ENCODE measurements around the gene NFYA. TPM values are rescaled to one million over a fixed set of nuclear protein-coding genes. Genes with fewer than 3 reads are reported as not detected.

The NFYA gene
- total RNA-seq, 1 experiment from 2014 or later, result 28.7 TPM

DNA sequence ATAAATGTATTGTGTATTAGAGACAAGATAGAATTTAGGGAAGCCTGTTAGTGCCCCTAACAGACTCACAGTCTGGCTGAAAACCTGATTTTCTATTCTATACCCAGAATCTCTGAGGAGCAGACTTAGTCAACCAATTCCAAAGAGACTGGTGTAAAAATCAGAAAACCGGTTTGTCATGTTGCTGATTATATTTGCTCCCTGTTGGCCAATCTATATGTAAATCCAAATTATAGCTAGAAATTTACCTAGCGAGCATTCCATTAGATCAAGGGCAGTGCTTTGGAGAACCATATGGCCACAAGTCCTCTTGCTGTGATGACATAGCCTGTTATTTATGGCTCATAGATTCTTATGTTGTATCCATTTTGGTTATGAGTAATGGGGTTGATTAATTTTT lies 4.8 kb downstream of the NFYA start:
- ChIA-PET RAD21 (ENCODE audit: low non-redundant PET in 1 of 2, low total read pairs in 2 of 2, uncharacterized antibody in 2 of 2, unreplicated experiment in 2 of 2) (no interaction called here), CTCF (no interaction called here), POLR2A (no interaction called here)
- no peak overlapping the region for H3K4me3 ChIP-seq (replicated peaks in 1 of 2; ENCODE audit: low read depth in 1 of 2, low read length in 2 of 2)
- no TSS peak for BruUV-seq (replicated peaks)
- no peak for DNase-seq (ENCODE audit: low read depth, low spot score)
- TF ChIP-seq ZFX (IDR thresholded peaks at IDR 0.05), result no peak
- TF ChIP-seq ELF1 (IDR thresholded peaks at IDR 0.05; ENCODE audit: borderline replicate concordance, low read depth), result no peak
- TF ChIP-seq, protein P1, sequence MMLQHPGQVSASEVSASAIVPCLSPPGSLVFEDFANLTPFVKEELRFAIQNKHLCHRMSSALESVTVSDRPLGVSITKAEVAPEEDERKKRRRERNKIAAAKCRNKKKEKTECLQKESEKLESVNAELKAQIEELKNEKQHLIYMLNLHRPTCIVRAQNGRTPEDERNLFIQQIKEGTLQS (IDR thresholded peaks at IDR 0.05), result no peak
- TF ChIP-seq, protein P2, sequence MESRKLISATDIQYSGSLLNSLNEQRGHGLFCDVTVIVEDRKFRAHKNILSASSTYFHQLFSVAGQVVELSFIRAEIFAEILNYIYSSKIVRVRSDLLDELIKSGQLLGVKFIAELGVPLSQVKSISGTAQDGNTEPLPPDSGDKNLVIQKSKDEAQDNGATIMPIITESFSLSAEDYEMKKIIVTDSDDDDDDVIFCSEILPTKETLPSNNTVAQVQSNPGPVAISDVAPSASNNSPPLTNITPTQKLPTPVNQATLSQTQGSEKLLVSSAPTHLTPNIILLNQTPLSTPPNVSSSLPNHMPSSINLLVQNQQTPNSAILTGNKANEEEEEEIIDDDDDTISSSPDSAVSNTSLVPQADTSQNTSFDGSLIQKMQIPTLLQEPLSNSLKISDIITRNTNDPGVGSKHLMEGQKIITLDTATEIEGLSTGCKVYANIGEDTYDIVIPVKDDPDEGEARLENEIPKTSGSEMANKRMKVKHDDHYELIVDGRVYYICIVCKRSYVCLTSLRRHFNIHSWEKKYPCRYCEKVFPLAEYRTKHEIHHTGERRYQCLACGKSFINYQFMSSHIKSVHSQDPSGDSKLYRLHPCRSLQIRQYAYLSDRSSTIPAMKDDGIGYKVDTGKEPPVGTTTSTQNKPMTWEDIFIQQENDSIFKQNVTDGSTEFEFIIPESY (IDR thresholded peaks at IDR 0.05; ENCODE audit: extremely low read depth, insufficient replicate concordance, low read length), result no peak
- TF ChIP-seq JUND (IDR thresholded peaks at IDR 0.05), result no peak
- TF ChIP-seq, protein P3, sequence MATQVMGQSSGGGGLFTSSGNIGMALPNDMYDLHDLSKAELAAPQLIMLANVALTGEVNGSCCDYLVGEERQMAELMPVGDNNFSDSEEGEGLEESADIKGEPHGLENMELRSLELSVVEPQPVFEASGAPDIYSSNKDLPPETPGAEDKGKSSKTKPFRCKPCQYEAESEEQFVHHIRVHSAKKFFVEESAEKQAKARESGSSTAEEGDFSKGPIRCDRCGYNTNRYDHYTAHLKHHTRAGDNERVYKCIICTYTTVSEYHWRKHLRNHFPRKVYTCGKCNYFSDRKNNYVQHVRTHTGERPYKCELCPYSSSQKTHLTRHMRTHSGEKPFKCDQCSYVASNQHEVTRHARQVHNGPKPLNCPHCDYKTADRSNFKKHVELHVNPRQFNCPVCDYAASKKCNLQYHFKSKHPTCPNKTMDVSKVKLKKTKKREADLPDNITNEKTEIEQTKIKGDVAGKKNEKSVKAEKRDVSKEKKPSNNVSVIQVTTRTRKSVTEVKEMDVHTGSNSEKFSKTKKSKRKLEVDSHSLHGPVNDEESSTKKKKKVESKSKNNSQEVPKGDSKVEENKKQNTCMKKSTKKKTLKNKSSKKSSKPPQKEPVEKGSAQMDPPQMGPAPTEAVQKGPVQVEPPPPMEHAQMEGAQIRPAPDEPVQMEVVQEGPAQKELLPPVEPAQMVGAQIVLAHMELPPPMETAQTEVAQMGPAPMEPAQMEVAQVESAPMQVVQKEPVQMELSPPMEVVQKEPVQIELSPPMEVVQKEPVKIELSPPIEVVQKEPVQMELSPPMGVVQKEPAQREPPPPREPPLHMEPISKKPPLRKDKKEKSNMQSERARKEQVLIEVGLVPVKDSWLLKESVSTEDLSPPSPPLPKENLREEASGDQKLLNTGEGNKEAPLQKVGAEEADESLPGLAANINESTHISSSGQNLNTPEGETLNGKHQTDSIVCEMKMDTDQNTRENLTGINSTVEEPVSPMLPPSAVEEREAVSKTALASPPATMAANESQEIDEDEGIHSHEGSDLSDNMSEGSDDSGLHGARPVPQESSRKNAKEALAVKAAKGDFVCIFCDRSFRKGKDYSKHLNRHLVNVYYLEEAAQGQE (IDR thresholded peaks at IDR 0.05; ENCODE audit: low read depth), result no peak
- TF ChIP-seq, protein P4, sequence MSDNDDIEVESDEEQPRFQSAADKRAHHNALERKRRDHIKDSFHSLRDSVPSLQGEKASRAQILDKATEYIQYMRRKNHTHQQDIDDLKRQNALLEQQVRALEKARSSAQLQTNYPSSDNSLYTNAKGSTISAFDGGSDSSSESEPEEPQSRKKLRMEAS (IDR thresholded peaks at IDR 0.05), result no peak
- no peak for TF ChIP-seq CBX3 (IDR thresholded peaks at IDR 0.05; ENCODE audit: low read depth)
- no peak for TF ChIP-seq POLR2A (IDR thresholded peaks at IDR 0.05; ENCODE audit: borderline replicate concordance, extremely low read depth, insufficient read depth, insufficient read length)
- no peak for TF ChIP-seq SP1 (IDR thresholded peaks at IDR 0.05; ENCODE audit: low read depth)
- TF ChIP-seq SRF (IDR thresholded peaks at IDR 0.05; ENCODE audit: low read depth), result no peak
- no peak for TF ChIP-seq CEBPB (IDR thresholded peaks at IDR 0.05; ENCODE audit: low read depth)
- no peak for TF ChIP-seq EZH2 (IDR thresholded peaks at IDR 0.05)
- TF ChIP-seq EZH2phosphoT487 (IDR thresholded peaks at IDR 0.05; ENCODE audit: borderline replicate concordance), result no peak
- no peak for TF ChIP-seq EGR1 (IDR thresholded peaks at IDR 0.05; ENCODE audit: low read depth)
- TF ChIP-seq, protein P5, sequence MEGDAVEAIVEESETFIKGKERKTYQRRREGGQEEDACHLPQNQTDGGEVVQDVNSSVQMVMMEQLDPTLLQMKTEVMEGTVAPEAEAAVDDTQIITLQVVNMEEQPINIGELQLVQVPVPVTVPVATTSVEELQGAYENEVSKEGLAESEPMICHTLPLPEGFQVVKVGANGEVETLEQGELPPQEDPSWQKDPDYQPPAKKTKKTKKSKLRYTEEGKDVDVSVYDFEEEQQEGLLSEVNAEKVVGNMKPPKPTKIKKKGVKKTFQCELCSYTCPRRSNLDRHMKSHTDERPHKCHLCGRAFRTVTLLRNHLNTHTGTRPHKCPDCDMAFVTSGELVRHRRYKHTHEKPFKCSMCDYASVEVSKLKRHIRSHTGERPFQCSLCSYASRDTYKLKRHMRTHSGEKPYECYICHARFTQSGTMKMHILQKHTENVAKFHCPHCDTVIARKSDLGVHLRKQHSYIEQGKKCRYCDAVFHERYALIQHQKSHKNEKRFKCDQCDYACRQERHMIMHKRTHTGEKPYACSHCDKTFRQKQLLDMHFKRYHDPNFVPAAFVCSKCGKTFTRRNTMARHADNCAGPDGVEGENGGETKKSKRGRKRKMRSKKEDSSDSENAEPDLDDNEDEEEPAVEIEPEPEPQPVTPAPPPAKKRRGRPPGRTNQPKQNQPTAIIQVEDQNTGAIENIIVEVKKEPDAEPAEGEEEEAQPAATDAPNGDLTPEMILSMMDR (IDR thresholded peaks at IDR 0.05 in 2 of 3, conservative IDR thresholded peaks at IDR 0.05 in 1 of 3; ENCODE audit: borderline replicate concordance in 1 of 3, insufficient read depth in 1 of 3, low read depth in 2 of 3, low read length in 2 of 3), result no peak
- no peak for TF ChIP-seq TCF7L2 (IDR thresholded peaks at IDR 0.05; ENCODE audit: borderline replicate concordance, extremely low read depth, insufficient read depth, insufficient read length)
- no peak for TF ChIP-seq FOSL1 (IDR thresholded peaks at IDR 0.05; ENCODE audit: low read depth)
- TF ChIP-seq RAD21 (IDR thresholded peaks at IDR 0.05; ENCODE audit: low read depth), result no peak
- H3K79me2 ChIP-seq (ENCODE audit: insufficient read depth, low read length), result peaks cover 82% of the 10 kb centered on the region
- no peak overlapping the region for H3K9ac ChIP-seq (ENCODE audit: low read length)
- no peaks in the 10 kb centered on the region for H4K20me1 ChIP-seq (ENCODE audit: insufficient read depth)
- H3K9me2 ChIP-seq (ENCODE audit: insufficient read depth), result no peaks in the 10 kb centered on the region
- no peak for ATAC-seq
- no peak overlapping the region for H3K4me2 ChIP-seq (ENCODE audit: low read length)
- H3K27me3 ChIP-seq (ENCODE audit: insufficient read depth, low read length), result no peaks in the 10 kb centered on the region
- H3K27ac ChIP-seq (ENCODE audit: low read depth, low read length), result no peak overlapping the region
- peaks cover 11 to 21% of the 10 kb centered on the region in 2 experiments for H3K36me3 ChIP-seq (ENCODE audit: control insufficient read depth in 1 of 2, insufficient read depth in 2 of 2, low read length in 2 of 2)
- H3K4me1 ChIP-seq (ENCODE audit: control insufficient read depth in 1 of 2, insufficient read depth in 2 of 2, low read length in 2 of 2), result peaks cover 7 to 10% of the 10 kb centered on the region in 2 experiments; a peak in 3 of 4 replicates
- no peak overlapping the region for H2AFZ ChIP-seq (ENCODE audit: low read depth, low read length, poor library complexity, severe bottlenecking)
- no peaks in the 10 kb centered on the region for H3K9me3 ChIP-seq (ENCODE audit: control insufficient read depth in 1 of 2, insufficient read depth in 1 of 2, low read depth in 1 of 2, low read length in 2 of 2)
- intact Hi-C loops (cut with micrococcal nuclease), result no loop called here

Data from HCT116 (cell line).